ENCODE data around the gene SEC61A1.

Gene SEC61A1

GRCh38 chr3:128078322-128078721 is 26.1 kb downstream of the SEC61A1 start:
- DNase-seq: no peak

GRCh38 chr3:128078875-128079274 is 26.6 kb downstream of the SEC61A1 start:
- DNase-seq: no peak

GRCh38 chr3:128079823-128080222 is 27.6 kb downstream of the SEC61A1 start:
- DNase-seq: no peak

DNA sequence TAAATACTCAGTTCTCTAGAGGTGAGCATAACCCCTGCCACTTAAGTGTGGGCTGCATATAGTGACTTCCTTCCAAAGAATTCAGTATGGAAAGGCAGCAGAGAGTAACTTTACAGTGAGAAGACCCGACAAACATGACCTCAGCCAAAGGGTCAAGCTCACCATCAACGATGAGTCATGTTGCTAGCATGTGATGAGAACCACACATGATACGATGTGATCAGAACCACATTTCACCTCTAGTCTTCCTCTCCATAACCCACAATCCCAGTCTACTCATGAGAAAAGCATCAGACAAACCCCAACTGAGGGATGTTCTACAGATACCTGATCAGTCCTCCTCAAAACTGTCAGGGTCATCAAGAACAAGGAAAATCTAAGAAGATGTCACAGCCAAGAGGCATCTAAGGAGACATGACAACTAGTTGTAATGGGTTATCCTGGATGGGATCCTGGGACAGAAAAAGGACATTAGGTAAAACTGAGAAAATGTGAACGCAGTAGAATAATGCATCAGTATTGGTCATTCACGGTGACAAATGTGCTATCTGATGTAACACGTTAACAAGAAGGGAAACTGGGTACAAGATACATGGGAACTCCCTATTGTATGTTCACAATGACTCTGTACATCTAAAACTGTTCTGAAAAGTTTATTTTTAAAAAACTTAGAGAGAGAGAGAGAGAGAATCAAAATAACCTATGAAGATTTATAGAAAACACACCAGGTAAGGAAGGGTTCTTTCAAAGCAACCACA is 28.3 kb downstream of the SEC61A1 start:
- DNase-seq: no peak

DNA sequence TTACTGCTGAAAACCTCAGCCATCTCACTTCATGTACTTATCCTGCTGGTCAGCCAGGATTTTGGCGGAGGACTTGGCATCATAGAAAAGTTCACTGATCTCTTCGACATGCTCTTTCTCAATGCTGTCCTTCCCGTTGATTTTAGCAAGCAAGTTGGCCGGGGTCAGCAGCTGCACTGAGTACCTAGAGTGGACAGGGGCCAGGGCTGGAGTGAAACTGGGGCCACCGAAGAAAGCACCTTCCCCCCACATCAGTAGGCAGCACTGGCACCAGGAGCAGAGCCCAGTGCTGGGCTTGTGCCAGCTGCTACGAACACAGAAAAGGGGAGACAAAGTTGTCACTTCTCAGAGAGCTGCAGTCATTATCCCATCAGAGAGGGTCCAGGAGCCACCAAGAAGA is 29.0 kb downstream of the SEC61A1 start:
- no peak for DNase-seq

- DNase-seq: no peak
Observed at GRCh38 chr3:128081846-128082245, 29.6 kb downstream of the SEC61A1 start.

GRCh38 chr3:128082546-128082945 is 30.3 kb downstream of the SEC61A1 start:
- no peak for DNase-seq

- DNase-seq: no peak
Observed at GRCh38 chr3:128083396-128083795, 31.2 kb downstream of the SEC61A1 start.

GRCh38 chr3:128083980-128084674 is 31.9 kb downstream of the SEC61A1 start:
- peak; percentile 5 for DNase-seq

DNA sequence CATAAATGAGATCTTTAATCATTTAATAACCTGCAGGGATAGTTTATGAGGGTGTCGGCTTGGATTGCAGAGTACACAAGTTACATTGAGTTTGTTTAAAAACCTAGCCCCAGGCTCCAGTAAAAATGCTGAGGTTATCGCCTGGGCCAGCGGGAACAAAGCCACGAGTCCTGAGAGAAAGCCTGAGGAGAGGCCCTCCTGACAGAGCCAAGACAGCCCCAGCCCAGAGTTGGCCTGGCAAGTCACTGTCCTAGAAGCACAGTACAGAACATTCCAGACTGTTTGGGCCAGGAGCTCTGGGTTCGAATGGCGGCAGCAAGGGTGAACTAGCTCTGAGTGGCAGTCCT is 32.4 kb downstream of the SEC61A1 start:
- DNase-seq: no peak

GRCh38 chr3:128089135-128089534 is 36.9 kb downstream of the SEC61A1 start:
- no peak for DNase-seq

- DNase-seq: no peak
Observed at GRCh38 chr3:128091586-128091985, 39.3 kb downstream of the SEC61A1 start.

- no peak for DNase-seq
Observed at GRCh38 chr3:128094295-128095151, 42.3 kb downstream of the SEC61A1 start.

DNA sequence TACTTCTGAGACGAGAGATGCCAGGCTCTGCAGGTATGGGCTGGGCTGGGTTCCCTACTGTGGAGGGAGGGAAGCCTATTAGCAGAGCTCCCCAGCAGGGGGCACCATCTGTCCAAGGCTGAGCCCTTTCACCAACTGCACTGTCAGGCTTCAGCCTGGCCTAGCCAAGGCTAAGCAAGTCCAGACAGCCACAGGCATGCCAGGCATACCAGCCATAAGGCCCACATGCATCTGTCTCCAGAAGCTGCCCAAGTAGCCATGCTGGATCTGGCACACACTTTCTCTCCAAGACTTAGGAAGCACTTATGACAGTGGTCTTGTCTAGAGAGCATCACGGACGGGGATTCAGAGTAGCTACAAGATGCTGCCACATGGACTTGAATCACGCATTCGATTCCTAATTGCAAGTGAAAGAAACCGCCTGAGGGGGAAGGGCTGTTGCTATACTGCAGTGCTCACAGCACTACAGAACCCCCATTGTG is 43.0 kb downstream of the SEC61A1 start:
- peak; percentile 87 for DNase-seq

- no peak for DNase-seq
Observed at GRCh38 chr3:128098234-128098633, 46.0 kb downstream of the SEC61A1 start.

- DNase-seq: peak; percentile 85
Observed at GRCh38 chr3:128100161-128100560, 47.9 kb downstream of the SEC61A1 start.

- DNase-seq: no peak
Observed at GRCh38 chr3:128100638-128101037, 48.4 kb downstream of the SEC61A1 start.

DNA sequence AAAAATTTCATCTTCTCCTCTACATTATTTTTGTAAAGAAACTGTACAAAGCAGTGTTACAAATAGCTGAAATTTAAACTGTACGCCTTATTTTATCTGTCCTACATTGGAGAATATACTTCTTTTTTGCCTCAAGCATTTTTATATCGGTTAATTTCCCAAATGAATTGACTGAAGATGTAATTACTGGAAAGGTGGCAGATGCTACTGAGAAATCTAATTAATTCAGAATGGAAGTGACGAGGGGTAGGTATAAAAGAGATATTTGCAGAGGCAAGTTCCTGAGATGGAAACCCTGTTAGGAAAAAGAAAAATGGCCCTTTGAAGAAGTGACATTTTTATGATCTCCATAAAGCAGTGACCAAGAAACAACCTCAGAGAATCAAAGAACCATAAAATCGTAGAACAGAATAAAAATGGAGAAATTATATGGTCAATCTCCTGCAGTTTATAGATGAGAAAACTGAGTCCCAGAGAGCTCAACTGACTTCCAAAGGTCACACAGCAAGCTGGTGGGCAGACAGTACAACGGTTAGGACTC is 51.0 kb downstream of the SEC61A1 start:
- DNase-seq: peak; percentile 70

DNA sequence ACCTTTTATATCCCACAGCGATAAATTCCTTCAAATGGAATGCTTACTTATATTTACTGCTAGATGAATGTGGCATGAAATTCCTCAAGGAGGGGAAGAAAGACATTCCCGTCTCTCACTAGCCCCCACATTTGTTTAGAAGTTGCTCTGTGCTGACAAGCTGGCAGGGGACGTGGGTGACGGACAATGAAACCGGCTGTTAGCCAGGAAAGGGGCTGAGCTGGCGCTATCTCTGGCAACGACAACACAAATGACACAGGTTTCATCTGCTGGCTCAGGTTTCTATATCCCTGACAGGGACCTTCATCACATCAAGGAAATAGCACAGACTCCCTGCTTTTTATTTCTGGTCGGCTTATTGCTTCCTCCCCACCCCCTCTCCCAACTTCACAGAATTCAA is 55.6 kb downstream of the SEC61A1 start:
- no peak for DNase-seq

DNA sequence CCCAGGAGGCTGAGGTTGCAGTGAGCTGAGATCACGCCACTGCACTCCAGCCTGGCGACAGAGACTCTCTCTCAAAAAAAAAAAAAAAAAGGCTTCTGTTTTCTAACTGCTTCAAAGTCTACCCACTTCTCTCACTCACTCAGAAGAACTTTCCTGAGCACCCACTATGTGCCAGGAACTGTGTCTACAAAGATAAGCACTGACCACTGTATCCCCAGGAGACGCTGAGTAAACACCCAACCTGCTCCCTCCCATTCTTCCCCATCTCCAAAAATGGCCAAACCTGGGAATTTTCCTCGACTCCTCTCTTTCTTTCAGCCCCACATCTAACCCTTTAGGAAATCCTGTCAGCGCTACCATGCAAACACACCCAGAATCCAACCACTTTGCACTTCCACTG is 58.9 kb downstream of the SEC61A1 start:
- DNase-seq: no peak

DNA sequence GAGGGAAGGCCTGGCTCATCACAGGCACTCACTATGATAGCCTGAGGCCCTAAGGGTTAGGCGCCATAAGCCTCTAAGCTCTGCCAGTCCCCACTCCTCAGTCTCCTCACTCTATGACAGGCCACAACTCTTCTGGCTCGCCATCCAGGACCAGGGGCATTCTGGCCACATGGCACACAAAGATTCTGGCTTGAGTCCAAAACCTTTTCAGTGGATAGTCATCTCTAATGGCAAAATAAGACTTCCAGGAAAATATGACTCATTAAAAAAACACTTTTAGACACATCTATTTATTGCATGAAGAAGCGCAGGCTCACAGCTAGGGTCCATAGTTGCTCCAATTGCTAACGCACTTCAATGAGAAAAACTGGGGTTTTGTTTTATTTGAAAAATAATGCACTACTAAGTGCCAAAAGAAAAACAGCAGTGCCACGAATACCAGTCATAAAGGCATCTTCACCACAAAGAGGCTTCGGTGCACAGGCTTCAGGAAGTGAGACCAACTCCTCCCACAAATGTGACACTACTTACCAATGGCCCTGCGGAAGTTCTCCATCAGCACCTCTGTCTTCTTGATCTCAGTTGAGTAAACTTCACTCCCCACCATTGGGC is 60.2 kb downstream of the SEC61A1 start:
- peak; percentile 79 for DNase-seq
